ENCODE data around the gene AMDHD2.

AMDHD2 gene

GRCh38 chr16:2524339-2524938 lies 4.3 kb downstream of the AMDHD2 start:
- TF ChIP-seq CTCF (IDR thresholded peaks at IDR 0.05; ENCODE audit: extremely low read depth, insufficient read depth, missing control alignments) = no peak
- in situ Hi-C loops (cut with MboI; ENCODE audit: low pct_unique_long_range_greater_than_20kb, low sequenced_read_pairs, unreplicated experiment) = no loop called here
- DNase-seq (ENCODE audit: low spot score) = no peak

- in situ Hi-C loops (cut with MboI; ENCODE audit: low pct_unique_long_range_greater_than_20kb, low sequenced_read_pairs, unreplicated experiment) = no loop called here
- DNase-seq (ENCODE audit: low spot score) = no peak
- no peak for TF ChIP-seq CTCF (IDR thresholded peaks at IDR 0.05; ENCODE audit: extremely low read depth, insufficient read depth, missing control alignments)
Measured at GRCh38 chr16:2526135-2526534, 6.0 kb downstream of the AMDHD2 start.

- DNase-seq (ENCODE audit: low spot score) = no peak
- in situ Hi-C loops (cut with MboI; ENCODE audit: low pct_unique_long_range_greater_than_20kb, low sequenced_read_pairs, unreplicated experiment) = no loop called here
- TF ChIP-seq CTCF (IDR thresholded peaks at IDR 0.05; ENCODE audit: extremely low read depth, insufficient read depth, missing control alignments) = no peak
Measured at GRCh38 chr16:2527071-2527783, 7.1 kb downstream of the AMDHD2 start.

GRCh38 chr16:2527784-2528100 lies 7.6 kb downstream of the AMDHD2 start:
- no peak for DNase-seq (ENCODE audit: low spot score)
- no peak for TF ChIP-seq CTCF (IDR thresholded peaks at IDR 0.05; ENCODE audit: extremely low read depth, insufficient read depth, missing control alignments)
- in situ Hi-C loops (cut with MboI; ENCODE audit: low pct_unique_long_range_greater_than_20kb, low sequenced_read_pairs, unreplicated experiment) = no loop called here

GRCh38 chr16:2528161-2529060 lies 8.2 kb downstream of the AMDHD2 start:
- in situ Hi-C loops (cut with MboI; ENCODE audit: low pct_unique_long_range_greater_than_20kb, low sequenced_read_pairs, unreplicated experiment) = no loop called here
- no peak for DNase-seq (ENCODE audit: low spot score)
- no peak for TF ChIP-seq CTCF (IDR thresholded peaks at IDR 0.05; ENCODE audit: extremely low read depth, insufficient read depth, missing control alignments)

- TF ChIP-seq CTCF (IDR thresholded peaks at IDR 0.05; ENCODE audit: extremely low read depth, insufficient read depth, missing control alignments) = no peak
- no peak for DNase-seq (ENCODE audit: low spot score)
- in situ Hi-C loops (cut with MboI; ENCODE audit: low pct_unique_long_range_greater_than_20kb, low sequenced_read_pairs, unreplicated experiment) = no loop called here
Measured at GRCh38 chr16:2529061-2529931, 9.1 kb downstream of the AMDHD2 start.

All from GM13977 (cell line).